ENCODE data around the gene NSG1.
"Not testable (repeated sequence)": the region's sequence is repeated elsewhere in the genome, so short reads cannot be mapped to it uniquely, and the experiment has no call there.

NSG1 gene

GRCh38 chr4:4413806-4414205 lies 26.9 kb downstream of the NSG1 start:
- DNase-seq (ENCODE audit: insufficient read length, low spot score) (no peak), FAIRE-seq (no peak)
- TF ChIP-seq SPI1 (IDR thresholded peaks at IDR 0.05; ENCODE audit: low read depth, low read length) (no peak), POLR2AphosphoS5 (IDR thresholded peaks at IDR 0.05; ENCODE audit: low read depth, low read length) (no peak), TAF1 (IDR thresholded peaks at IDR 0.05; ENCODE audit: low read depth, low read length) (no peak), PAX5 (IDR thresholded peaks at IDR 0.05; ENCODE audit: insufficient read depth, low read length, severe bottlenecking) (no peak), POU2F2 (IDR thresholded peaks at IDR 0.05; ENCODE audit: low read depth, low read length) (no peak), POLR2A (IDR thresholded peaks at IDR 0.05; ENCODE audit: low read depth, low read length) (no peak)

- no peak for TF ChIP-seq POLR2A (IDR thresholded peaks at IDR 0.05; ENCODE audit: low read depth, low read length)
- TF ChIP-seq POU2F2 (IDR thresholded peaks at IDR 0.05; ENCODE audit: low read depth, low read length), result no peak
- no peak for TF ChIP-seq TAF1 (IDR thresholded peaks at IDR 0.05; ENCODE audit: low read depth, low read length)
- TF ChIP-seq SPI1 (IDR thresholded peaks at IDR 0.05; ENCODE audit: low read depth, low read length), result no peak
- TF ChIP-seq PAX5 (IDR thresholded peaks at IDR 0.05; ENCODE audit: insufficient read depth, low read length, severe bottlenecking), result no peak
- TF ChIP-seq POLR2AphosphoS5 (IDR thresholded peaks at IDR 0.05; ENCODE audit: low read depth, low read length), result no peak
- DNase-seq (ENCODE audit: insufficient read length, low spot score), result no peak
- no peak for FAIRE-seq
These were observed 28.4 kb downstream of the NSG1 start for GRCh38 chr4:4415107-4415805.

- no peak for DNase-seq (ENCODE audit: insufficient read length, low spot score)
- no peak for FAIRE-seq
- TF ChIP-seq POLR2A (IDR thresholded peaks at IDR 0.05; ENCODE audit: low read depth, low read length) (no peak), SPI1 (IDR thresholded peaks at IDR 0.05; ENCODE audit: low read depth, low read length) (no peak), TAF1 (IDR thresholded peaks at IDR 0.05; ENCODE audit: low read depth, low read length) (no peak), POU2F2 (IDR thresholded peaks at IDR 0.05; ENCODE audit: low read depth, low read length) (no peak), POLR2AphosphoS5 (IDR thresholded peaks at IDR 0.05; ENCODE audit: low read depth, low read length) (no peak), PAX5 (IDR thresholded peaks at IDR 0.05; ENCODE audit: insufficient read depth, low read length, severe bottlenecking) (no peak)
These were observed 29.2 kb downstream of the NSG1 start for GRCh38 chr4:4415806-4416805.

- TF ChIP-seq POLR2AphosphoS5 (IDR thresholded peaks at IDR 0.05; ENCODE audit: low read depth, low read length), result no peak
- TF ChIP-seq PAX5 (IDR thresholded peaks at IDR 0.05; ENCODE audit: insufficient read depth, low read length, severe bottlenecking), result no peak
- no peak for TF ChIP-seq POU2F2 (IDR thresholded peaks at IDR 0.05; ENCODE audit: low read depth, low read length)
- FAIRE-seq (no peak), DNase-seq (ENCODE audit: insufficient read length, low spot score) (no peak)
These were observed 30.1 kb downstream of the NSG1 start for GRCh38 chr4:4416981-4417380.

GRCh38 chr4:4417886-4418285 lies 31.0 kb downstream of the NSG1 start:
- DNase-seq (ENCODE audit: insufficient read length, low spot score) (no peak), FAIRE-seq (no peak)
- TF ChIP-seq PAX5 (IDR thresholded peaks at IDR 0.05; ENCODE audit: insufficient read depth, low read length, severe bottlenecking) (no peak), POU2F2 (IDR thresholded peaks at IDR 0.05; ENCODE audit: low read depth, low read length) (no peak), POLR2A (IDR thresholded peaks at IDR 0.05; ENCODE audit: low read depth, low read length) (no peak), TAF1 (IDR thresholded peaks at IDR 0.05; ENCODE audit: low read depth, low read length) (no peak), POLR2AphosphoS5 (IDR thresholded peaks at IDR 0.05; ENCODE audit: low read depth, low read length) (no peak), SPI1 (IDR thresholded peaks at IDR 0.05; ENCODE audit: low read depth, low read length) (no peak)

- FAIRE-seq, result peak; percentile 35
- no peak for DNase-seq (ENCODE audit: insufficient read length, low spot score)
- TF ChIP-seq TAF1 (IDR thresholded peaks at IDR 0.05; ENCODE audit: low read depth, low read length), result no peak
- TF ChIP-seq PAX5 (IDR thresholded peaks at IDR 0.05; ENCODE audit: insufficient read depth, low read length, severe bottlenecking), result no peak
- TF ChIP-seq POU2F2 (IDR thresholded peaks at IDR 0.05; ENCODE audit: low read depth, low read length), result no peak
- TF ChIP-seq POLR2A (IDR thresholded peaks at IDR 0.05; ENCODE audit: low read depth, low read length), result no peak
- TF ChIP-seq SPI1 (IDR thresholded peaks at IDR 0.05; ENCODE audit: low read depth, low read length), result no peak
- TF ChIP-seq POLR2AphosphoS5 (IDR thresholded peaks at IDR 0.05; ENCODE audit: low read depth, low read length), result no peak
These were observed 31.9 kb downstream of the NSG1 start for GRCh38 chr4:4418676-4419390.

GRCh38 chr4:4419896-4420295 lies 33.0 kb downstream of the NSG1 start:
- no peak for DNase-seq (ENCODE audit: insufficient read length, low spot score)
- no peak for TF ChIP-seq POLR2AphosphoS5 (IDR thresholded peaks at IDR 0.05; ENCODE audit: low read depth, low read length)
- FAIRE-seq, result no peak

GRCh38 chr4:4420421-4420820 lies 33.5 kb downstream of the NSG1 start:
- TF ChIP-seq POLR2AphosphoS5 (IDR thresholded peaks at IDR 0.05; ENCODE audit: low read depth, low read length), result no peak
- no peak for TF ChIP-seq PAX5 (IDR thresholded peaks at IDR 0.05; ENCODE audit: insufficient read depth, low read length, severe bottlenecking)
- no peak for TF ChIP-seq POU2F2 (IDR thresholded peaks at IDR 0.05; ENCODE audit: low read depth, low read length)
- TF ChIP-seq POLR2A (IDR thresholded peaks at IDR 0.05; ENCODE audit: low read depth, low read length), result no peak
- no peak for TF ChIP-seq SPI1 (IDR thresholded peaks at IDR 0.05; ENCODE audit: low read depth, low read length)
- no peak for TF ChIP-seq TAF1 (IDR thresholded peaks at IDR 0.05; ENCODE audit: low read depth, low read length)
- DNase-seq (ENCODE audit: insufficient read length, low spot score) (no peak), FAIRE-seq (no peak)

- no peak for FAIRE-seq
- TF ChIP-seq POU2F2 (IDR thresholded peaks at IDR 0.05; ENCODE audit: low read depth, low read length) (no peak), POLR2A (IDR thresholded peaks at IDR 0.05; ENCODE audit: low read depth, low read length) (no peak), POLR2AphosphoS5 (IDR thresholded peaks at IDR 0.05; ENCODE audit: low read depth, low read length) (no peak), TAF1 (IDR thresholded peaks at IDR 0.05; ENCODE audit: low read depth, low read length) (no peak), PAX5 (IDR thresholded peaks at IDR 0.05; ENCODE audit: insufficient read depth, low read length, severe bottlenecking) (no peak), SPI1 (IDR thresholded peaks at IDR 0.05; ENCODE audit: low read depth, low read length) (no peak)
- no peak for DNase-seq (ENCODE audit: insufficient read length, low spot score)
These were observed 34.5 kb downstream of the NSG1 start for GRCh38 chr4:4421356-4421755.

- DNase-seq (ENCODE audit: insufficient read length, low spot score); FAIRE-seq: not testable (repeated sequence)
These were observed 35.2 kb downstream of the NSG1 start for GRCh38 chr4:4422117-4422516.

All from GM12891 (cell line).